Measurements from ENCODE around the gene CUX1.

DNA sequence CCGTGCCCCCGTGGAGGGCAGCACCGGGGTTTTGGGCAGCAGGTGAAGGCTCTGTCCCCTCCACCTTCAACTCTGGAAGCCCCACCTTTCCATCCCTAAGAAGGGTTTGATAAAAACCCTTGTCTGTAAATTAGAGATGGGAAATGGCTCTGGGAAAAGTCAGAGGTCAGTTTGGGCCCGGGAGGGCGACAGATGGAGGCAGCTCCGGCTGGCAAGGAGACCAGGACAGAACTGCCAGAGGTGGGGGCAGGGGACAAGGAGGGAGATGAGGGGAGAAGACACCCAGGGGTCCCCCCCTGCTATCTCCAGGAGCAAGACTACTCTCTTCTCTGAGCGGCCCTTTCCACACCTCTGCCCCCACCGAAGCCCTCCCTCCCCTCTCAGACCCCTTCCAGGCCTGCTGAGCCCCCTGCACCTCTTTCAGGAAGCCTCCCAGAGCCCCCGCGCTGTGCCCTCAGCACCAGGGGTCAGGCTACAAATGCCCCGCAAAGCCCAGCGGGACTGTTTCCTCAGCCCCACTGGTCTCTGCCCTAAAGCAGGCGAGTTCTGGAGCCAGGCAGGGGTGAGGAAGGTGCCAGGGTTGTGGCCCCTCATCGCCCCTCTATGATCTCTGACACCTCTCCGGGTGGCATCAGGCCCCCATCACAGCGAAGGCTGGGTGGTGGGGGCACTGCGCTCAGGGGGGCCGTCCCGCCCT, 468.3 kb downstream of the CUX1 start:
- TF ChIP-seq GATA2 (IDR thresholded peaks at IDR 0.05; ENCODE audit: low read depth, low read length) (no peak), GATA3 (IDR thresholded peaks at IDR 0.05; ENCODE audit: low read depth, low read length) (no peak)

Data from SH-SY5Y (cell line).